Activated naive CD4-positive, alpha-beta T cell treated with anti-CD3 and anti-CD28 coated beads for 36 hours (primary cell): ENCODE data around the gene ENDOU. TPM values are rescaled to one million over a fixed set of nuclear protein-coding genes. Genes with fewer than 3 reads are reported as not detected.

Experiments
- total RNA-seq, 2 experiments: library from RNA; stranded (reverse); gene quantifications; one replicate each; pipeline ENCODE4 v1.2.3, GENCODE V29; 2021

Gene ENDOU
- total RNA-seq, 2 experiments from 2014 or later, result 0.15 TPM; not detected in 1

Other genes starting within 250 kb of the ENDOU start
- gene RPAP3, start 19.5 kb downstream of the ENDOU start, total RNA-seq, result 10 to 100 TPM; 46.2 to 46.7 TPM
- gene RAPGEF3, start 33.4 kb upstream of the ENDOU start, total RNA-seq, result 1 to 10 TPM; 1.5 to 1.6 TPM
- gene SLC48A1, start 47.7 kb upstream of the ENDOU start, total RNA-seq, result 10 to 100 TPM; 16.6 to 21.0 TPM
- 100 to 1,000 TPM; 272 to 289 TPM for gene HDAC7, start 94.4 kb upstream of the ENDOU start, total RNA-seq
- gene VDR, start 179.5 kb upstream of the ENDOU start, total RNA-seq, result 10 to 100 TPM; 56.4 to 57.7 TPM
- 100 to 1,000 TPM; 226 to 247 TPM for gene TMEM106C, start 238.1 kb upstream of the ENDOU start, total RNA-seq